Neural cell (in vitro differentiated cells): Measurements from ENCODE around the gene TRA2A. TPM values are rescaled to one million over a fixed set of nuclear protein-coding genes. Genes with fewer than 3 reads are reported as not detected.
A peak's percentile ranks its signal among the peaks of the same experiment; 100 is the strongest.

Source experiments
- H2AFZ ChIP-seq: fragments of 200-600, 300-800 bp; sonication (generic), shearing (Covaris generic); 2 replicates; pipeline ENCODE4 v1.6.0; 2014; ENCODE audit warnings: low read depth, mild to moderate bottlenecking, antibody characterized with exemption, low read length, moderate library complexity
- H3F3A ChIP-seq: fragments of 200-600 bp; shearing (Covaris generic); 2 replicates; pipeline ENCODE4 v1.6.1; 2016; ENCODE audit warnings: mild to moderate bottlenecking, moderate library complexity, mixed read lengths, antibody characterized with exemption, low read length; ENCODE audit not compliant: insufficient read depth, poor library complexity, severe bottlenecking
- H3K27ac ChIP-seq: fragments of 200-600, 300-800 bp; sonication (generic), shearing (Covaris generic); 2 replicates; pipeline ENCODE4 v1.5.1; 2014; ENCODE audit warnings: mild to moderate bottlenecking, low read length, moderate library complexity
- H3K27me3 ChIP-seq: fragments of 300-800, 200-600 bp; sonication (generic), shearing (Covaris generic); 2 replicates; pipeline ENCODE4 v1.6.0; 2014; ENCODE audit warnings: mild to moderate bottlenecking, low read depth, low read length, moderate library complexity; ENCODE audit not compliant: insufficient read depth
- H3K36me3 ChIP-seq: fragments of 300-800, 200-600 bp; sonication (generic), shearing (Covaris generic); 2 replicates; pipeline ENCODE4 v1.5.1; 2014; ENCODE audit warnings: mild to moderate bottlenecking, antibody characterized with exemption, low read length, moderate library complexity; ENCODE audit not compliant: insufficient read depth
- H3K4me2 ChIP-seq: fragments of 300-800, 200-600 bp; sonication (generic), shearing (Covaris generic); 2 replicates; pipeline ENCODE4 v1.6.0; 2014; ENCODE audit warnings: mild to moderate bottlenecking, low read length
- H3K4me3 ChIP-seq: fragments of 300-800, 200-600 bp; sonication (generic), shearing (Covaris generic); 2 replicates; pipeline ENCODE4 v1.5.1; 2014; ENCODE audit warnings: mild to moderate bottlenecking, low read length, moderate library complexity
- H3K79me2 ChIP-seq: fragments of 200-600 bp; shearing (Covaris generic); replicated peaks from 2 replicates; pipeline ENCODE4 v1.6.0; 2014; ENCODE audit warnings: mild to moderate bottlenecking, low read length, moderate library complexity; ENCODE audit not compliant: insufficient read depth
- H3K9ac ChIP-seq: fragments of 300-800, 200-600 bp; sonication (generic), shearing (Covaris generic); 2 replicates; pipeline ENCODE4 v1.6.1; 2016; ENCODE audit warnings: mild to moderate bottlenecking, low read length, mixed read lengths
- H3K9me2 ChIP-seq: fragments of 200-600 bp; shearing (Covaris generic); 2 replicates; pipeline ENCODE4 v1.6.1; 2016; ENCODE audit warnings: mild to moderate bottlenecking, low read length, mixed read lengths; ENCODE audit not compliant: insufficient read depth
- H3K9me3 ChIP-seq: fragments of 200-600, 300-800 bp; sonication (generic), shearing (Covaris generic); 2 replicates; pipeline ENCODE4 v1.6.1; 2016; ENCODE audit warnings: mild to moderate bottlenecking, mixed run types, low read length, moderate library complexity, mixed read lengths
- H4K20me1 ChIP-seq: fragments of 200-600 bp; shearing (Covaris generic); 2 replicates; pipeline ENCODE4 v1.6.1; 2016; ENCODE audit warnings: mild to moderate bottlenecking, mixed run types; ENCODE audit not compliant: insufficient read depth
- EP300 ChIP-seq: fragments of 450-650 bp; conservative IDR thresholded peaks from 2 replicates; pipeline ENCODE4 v1.6.1; 2014; ENCODE audit warnings: antibody characterized with exemption, mild to moderate bottlenecking, moderate library complexity; ENCODE audit not compliant: poor library complexity, severe bottlenecking
- MXI1 ChIP-seq: fragments of 450-650 bp; conservative IDR thresholded peaks from 2 replicates; pipeline ENCODE4 v1.6.1; 2014; ENCODE audit warnings: antibody characterized with exemption, mild to moderate bottlenecking; ENCODE audit not compliant: poor library complexity, severe bottlenecking
- polyA plus RNA-seq: library from polyadenylated mRNA; depleted of rRNA; stranded (reverse); fragments of >200 nt; gene quantifications from 2 replicates; pipeline ENCODE4 v1.2.3, GENCODE V29; 2014
- TF ChIP-seq, protein P1 (sequence below): IDR thresholded peaks from 2 replicates; pipeline ENCODE4 v1.6.1; 2012; ENCODE audit warnings: borderline replicate concordance
- TF ChIP-seq, protein P2 (sequence below): fragments of 450-650 bp; IDR thresholded peaks from 2 replicates; pipeline ENCODE4 v1.5.1; 2014; ENCODE audit warnings: antibody characterized with exemption, mild to moderate bottlenecking, moderate library complexity; ENCODE audit not compliant: poor library complexity, severe bottlenecking

Gene TRA2A
- polyA plus RNA-seq, 1 donor from 2014 or later: 188 TPM

DNA sequence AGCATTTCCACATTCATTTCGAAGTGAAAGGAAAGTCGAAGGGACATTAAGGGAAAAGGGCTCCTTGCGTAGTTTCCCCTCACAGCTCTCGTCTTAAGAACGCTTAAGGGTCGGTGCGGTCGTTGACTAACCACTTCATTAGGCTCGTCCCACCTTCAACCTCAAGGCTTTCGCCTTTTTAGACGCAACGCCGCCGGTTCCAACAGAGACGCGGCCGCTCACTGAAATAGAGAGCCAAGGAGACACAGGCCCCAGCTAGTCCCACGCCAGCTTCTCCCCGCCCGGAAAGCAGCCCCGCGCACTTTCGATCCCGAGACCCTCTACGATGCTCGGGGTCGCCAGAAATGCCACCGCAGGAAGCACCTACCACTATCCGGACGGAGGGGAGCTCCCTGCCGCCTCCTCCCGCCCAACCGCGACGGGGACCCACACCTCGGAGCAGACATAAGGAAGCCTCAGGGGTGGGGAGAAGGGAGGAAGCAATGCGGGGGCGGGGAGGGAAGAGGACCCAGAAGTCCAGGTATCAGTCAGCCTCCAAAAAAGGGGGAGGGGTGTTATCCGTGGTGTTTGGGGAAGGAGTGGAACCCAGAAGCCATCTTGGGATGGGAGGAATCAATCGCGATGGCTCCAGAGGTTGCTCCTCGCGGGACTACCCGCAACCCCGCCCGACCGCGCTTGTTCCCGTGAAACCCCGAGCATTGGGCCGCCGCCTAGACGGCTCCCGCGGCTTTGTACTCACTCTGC, 559 bp downstream of the TRA2A start:
- Histone ChIP-seq H3K9me3 (no peaks in the 10 kb centered on the region), H3K79me2 (peaks cover 59% of the 10 kb centered on the region), H3K4me3 (peak overlapping the region; percentile 91), H2AFZ (peak overlapping the region; percentile 96), H3K9ac (peak overlapping the region; percentile 100), H3K9me2 (no peaks in the 10 kb centered on the region), H3K4me2 (peak overlapping the region; percentile 9), H3K27me3 (no peaks in the 10 kb centered on the region), H3F3A (no peaks in the 10 kb centered on the region), H3K27ac (peak overlapping the region; percentile 100), H4K20me1 (peaks cover 27% of the 10 kb centered on the region), H3K36me3 (no peaks in the 10 kb centered on the region)
- TF ChIP-seq, protein P1, sequence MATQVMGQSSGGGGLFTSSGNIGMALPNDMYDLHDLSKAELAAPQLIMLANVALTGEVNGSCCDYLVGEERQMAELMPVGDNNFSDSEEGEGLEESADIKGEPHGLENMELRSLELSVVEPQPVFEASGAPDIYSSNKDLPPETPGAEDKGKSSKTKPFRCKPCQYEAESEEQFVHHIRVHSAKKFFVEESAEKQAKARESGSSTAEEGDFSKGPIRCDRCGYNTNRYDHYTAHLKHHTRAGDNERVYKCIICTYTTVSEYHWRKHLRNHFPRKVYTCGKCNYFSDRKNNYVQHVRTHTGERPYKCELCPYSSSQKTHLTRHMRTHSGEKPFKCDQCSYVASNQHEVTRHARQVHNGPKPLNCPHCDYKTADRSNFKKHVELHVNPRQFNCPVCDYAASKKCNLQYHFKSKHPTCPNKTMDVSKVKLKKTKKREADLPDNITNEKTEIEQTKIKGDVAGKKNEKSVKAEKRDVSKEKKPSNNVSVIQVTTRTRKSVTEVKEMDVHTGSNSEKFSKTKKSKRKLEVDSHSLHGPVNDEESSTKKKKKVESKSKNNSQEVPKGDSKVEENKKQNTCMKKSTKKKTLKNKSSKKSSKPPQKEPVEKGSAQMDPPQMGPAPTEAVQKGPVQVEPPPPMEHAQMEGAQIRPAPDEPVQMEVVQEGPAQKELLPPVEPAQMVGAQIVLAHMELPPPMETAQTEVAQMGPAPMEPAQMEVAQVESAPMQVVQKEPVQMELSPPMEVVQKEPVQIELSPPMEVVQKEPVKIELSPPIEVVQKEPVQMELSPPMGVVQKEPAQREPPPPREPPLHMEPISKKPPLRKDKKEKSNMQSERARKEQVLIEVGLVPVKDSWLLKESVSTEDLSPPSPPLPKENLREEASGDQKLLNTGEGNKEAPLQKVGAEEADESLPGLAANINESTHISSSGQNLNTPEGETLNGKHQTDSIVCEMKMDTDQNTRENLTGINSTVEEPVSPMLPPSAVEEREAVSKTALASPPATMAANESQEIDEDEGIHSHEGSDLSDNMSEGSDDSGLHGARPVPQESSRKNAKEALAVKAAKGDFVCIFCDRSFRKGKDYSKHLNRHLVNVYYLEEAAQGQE: no peak
- TF ChIP-seq MXI1: peak; percentile 17

DNA sequence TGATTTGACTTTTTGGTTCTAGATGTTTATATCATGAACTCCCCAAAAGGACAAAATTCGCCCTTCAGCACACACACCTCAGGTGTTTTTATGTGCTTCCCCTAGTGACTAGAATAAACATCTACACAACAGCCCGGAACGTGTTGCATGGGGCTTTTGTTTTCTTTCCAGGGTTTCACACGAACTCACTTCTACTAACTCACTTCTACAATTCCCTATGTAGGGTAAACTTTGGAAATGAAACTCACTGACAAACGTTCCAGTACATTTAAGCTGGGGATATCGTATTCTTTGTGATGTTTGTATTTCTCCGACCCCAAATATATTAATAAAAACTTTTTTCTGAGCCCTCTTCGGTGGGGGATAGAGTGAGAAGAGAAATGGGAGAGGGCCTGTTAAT, 1.4 kb downstream of the TRA2A start:
- Histone ChIP-seq H3K27ac (peak overlapping the region; percentile 100), H3K4me3 (peak overlapping the region; percentile 91), H3K9ac (peak overlapping the region; percentile 100), H4K20me1 (peaks cover 32% of the 10 kb centered on the region), H3F3A (no peaks in the 10 kb centered on the region), H3K9me2 (no peaks in the 10 kb centered on the region), H3K27me3 (no peaks in the 10 kb centered on the region), H3K9me3 (no peaks in the 10 kb centered on the region), H2AFZ (no peak overlapping the region), H3K79me2 (peaks cover 67% of the 10 kb centered on the region), H3K4me2 (peak overlapping the region; percentile 91), H3K36me3 (no peaks in the 10 kb centered on the region)
- TF ChIP-seq, protein P2, sequence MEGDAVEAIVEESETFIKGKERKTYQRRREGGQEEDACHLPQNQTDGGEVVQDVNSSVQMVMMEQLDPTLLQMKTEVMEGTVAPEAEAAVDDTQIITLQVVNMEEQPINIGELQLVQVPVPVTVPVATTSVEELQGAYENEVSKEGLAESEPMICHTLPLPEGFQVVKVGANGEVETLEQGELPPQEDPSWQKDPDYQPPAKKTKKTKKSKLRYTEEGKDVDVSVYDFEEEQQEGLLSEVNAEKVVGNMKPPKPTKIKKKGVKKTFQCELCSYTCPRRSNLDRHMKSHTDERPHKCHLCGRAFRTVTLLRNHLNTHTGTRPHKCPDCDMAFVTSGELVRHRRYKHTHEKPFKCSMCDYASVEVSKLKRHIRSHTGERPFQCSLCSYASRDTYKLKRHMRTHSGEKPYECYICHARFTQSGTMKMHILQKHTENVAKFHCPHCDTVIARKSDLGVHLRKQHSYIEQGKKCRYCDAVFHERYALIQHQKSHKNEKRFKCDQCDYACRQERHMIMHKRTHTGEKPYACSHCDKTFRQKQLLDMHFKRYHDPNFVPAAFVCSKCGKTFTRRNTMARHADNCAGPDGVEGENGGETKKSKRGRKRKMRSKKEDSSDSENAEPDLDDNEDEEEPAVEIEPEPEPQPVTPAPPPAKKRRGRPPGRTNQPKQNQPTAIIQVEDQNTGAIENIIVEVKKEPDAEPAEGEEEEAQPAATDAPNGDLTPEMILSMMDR: peak; percentile 46
- TF ChIP-seq MXI1: peak; percentile 12
- TF ChIP-seq EP300: no peak
- TF ChIP-seq, protein P1: no peak
